Lower lobe of right lung (tissue), 2 donors: ENCODE measurements around the gene SLC25A21. TPM values are rescaled to one million over a fixed set of nuclear protein-coding genes. Genes with fewer than 3 reads are reported as not detected.
A peak's percentile ranks its signal among the peaks of the same experiment; 100 is the strongest.

Source experiments
- ATAC-seq, 2 donors: fragments of 200-7000 bp; cut with Tn5 transposase; one replicate each; pipeline ENCODE4 v1.9.1; 2020 to 2022; ENCODE audit warnings: mild to moderate bottlenecking in 2 of 2, moderate library complexity in 2 of 2
- DNase-seq: peaks from one replicate; pipeline ENCODE4 v3.0.0-alpha.2; 2020
- H3K27ac ChIP-seq: fragments of 200-600 bp; one replicate; pipeline ENCODE4 v1.8.0; 2022
- H3K27me3 ChIP-seq: fragments of 200-600 bp; one replicate; pipeline ENCODE4 v1.8.0; 2022; ENCODE audit warnings: low read depth
- H3K36me3 ChIP-seq: fragments of 200-600 bp; one replicate; pipeline ENCODE4 v1.8.0; 2022; ENCODE audit warnings: mild to moderate bottlenecking
- H3K4me1 ChIP-seq: fragments of 200-600 bp; one replicate; pipeline ENCODE4 v1.8.0; 2022
- H3K4me3 ChIP-seq: fragments of 200-600 bp; one replicate; pipeline ENCODE4 v1.8.0; 2022; ENCODE audit warnings: mild to moderate bottlenecking
- H3K9me3 ChIP-seq: fragments of 200-600 bp; one replicate; pipeline ENCODE4 v1.8.0; 2022
- intact Hi-C: fragments of 100-400 bp; cut with DNase I; formaldehyde crosslinking; loops from one replicate; pipeline ENCODE4 v1.11.0; 2022
- total RNA-seq: library from RNA; stranded (reverse); fragmentation: NEBNext Ultra II Directional; extraction: Animal tissue kit (Norgen Biotek cat#: 25700); gene quantifications from one replicate; pipeline ENCODE4 v1.2.1, GENCODE V29; 2021
- TF ChIP-seq, protein P1 (sequence below): fragments of 200-600 bp; IDR thresholded peaks from one replicate; pipeline ENCODE4 v1.8.0; 2022; ENCODE audit warnings: antibody characterized with exemption, mild to moderate bottlenecking
- donor health status: DM: no; HTN: yes; CAD: no; lungs with severe emphysema.

Gene SLC25A21
- total RNA-seq, 1 donor from 2014 or later, result 0.38 TPM

DNA sequence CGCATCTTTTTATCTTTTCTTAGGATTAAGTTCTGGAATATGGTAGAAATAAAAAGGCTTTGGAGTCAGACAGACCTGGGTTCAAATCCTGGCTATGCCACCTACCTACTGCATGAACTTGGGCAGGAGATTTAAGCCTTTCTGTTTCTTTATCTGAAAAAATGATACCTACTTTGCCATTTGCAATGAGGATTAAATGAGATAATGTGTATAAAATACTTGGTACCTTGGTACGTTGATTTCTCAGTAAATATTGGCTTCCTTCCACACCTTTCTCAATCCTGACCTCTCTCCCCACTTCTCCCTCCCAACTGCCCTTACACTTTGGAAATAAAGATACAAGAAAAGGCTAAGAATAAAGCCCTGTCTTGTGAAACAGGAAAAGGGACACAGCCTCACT, 338.1 kb downstream of the SLC25A21 start:
- Histone ChIP-seq H3K9me3 (no peaks in the 10 kb centered on the region), H3K27ac (no peak overlapping the region), H3K4me3 (no peak overlapping the region), H3K36me3 (no peaks in the 10 kb centered on the region), H3K27me3 (no peaks in the 10 kb centered on the region), H3K4me1 (no peaks in the 10 kb centered on the region)
- intact Hi-C loops, result no loop called here
- DNase-seq, result no peak
- TF ChIP-seq, protein P1, sequence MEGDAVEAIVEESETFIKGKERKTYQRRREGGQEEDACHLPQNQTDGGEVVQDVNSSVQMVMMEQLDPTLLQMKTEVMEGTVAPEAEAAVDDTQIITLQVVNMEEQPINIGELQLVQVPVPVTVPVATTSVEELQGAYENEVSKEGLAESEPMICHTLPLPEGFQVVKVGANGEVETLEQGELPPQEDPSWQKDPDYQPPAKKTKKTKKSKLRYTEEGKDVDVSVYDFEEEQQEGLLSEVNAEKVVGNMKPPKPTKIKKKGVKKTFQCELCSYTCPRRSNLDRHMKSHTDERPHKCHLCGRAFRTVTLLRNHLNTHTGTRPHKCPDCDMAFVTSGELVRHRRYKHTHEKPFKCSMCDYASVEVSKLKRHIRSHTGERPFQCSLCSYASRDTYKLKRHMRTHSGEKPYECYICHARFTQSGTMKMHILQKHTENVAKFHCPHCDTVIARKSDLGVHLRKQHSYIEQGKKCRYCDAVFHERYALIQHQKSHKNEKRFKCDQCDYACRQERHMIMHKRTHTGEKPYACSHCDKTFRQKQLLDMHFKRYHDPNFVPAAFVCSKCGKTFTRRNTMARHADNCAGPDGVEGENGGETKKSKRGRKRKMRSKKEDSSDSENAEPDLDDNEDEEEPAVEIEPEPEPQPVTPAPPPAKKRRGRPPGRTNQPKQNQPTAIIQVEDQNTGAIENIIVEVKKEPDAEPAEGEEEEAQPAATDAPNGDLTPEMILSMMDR, result no peak
- ATAC-seq, result no peak

DNA sequence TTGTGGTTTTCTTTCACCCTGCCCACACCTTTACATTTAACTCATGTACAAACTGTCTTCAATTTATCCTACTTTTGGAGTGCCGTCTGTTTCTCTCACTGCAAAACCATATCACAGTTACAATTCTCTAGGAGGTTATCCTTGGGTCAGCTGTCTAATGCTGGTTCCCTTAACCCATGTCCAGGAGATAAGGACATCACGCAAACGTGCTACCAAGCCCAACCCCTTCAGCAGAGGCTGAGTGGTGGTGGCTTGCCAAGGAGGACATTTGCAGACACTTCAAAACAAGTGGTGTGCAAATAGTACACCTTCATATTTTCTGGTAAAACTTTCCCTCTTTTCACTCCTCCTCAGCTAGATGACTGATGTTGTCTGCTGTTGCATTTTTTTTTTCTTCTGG, 342.9 kb downstream of the SLC25A21 start:
- H3K27me3 ChIP-seq, result no peaks in the 10 kb centered on the region
- ATAC-seq, result peak in 1 of 2 donors; percentile 34

DNA sequence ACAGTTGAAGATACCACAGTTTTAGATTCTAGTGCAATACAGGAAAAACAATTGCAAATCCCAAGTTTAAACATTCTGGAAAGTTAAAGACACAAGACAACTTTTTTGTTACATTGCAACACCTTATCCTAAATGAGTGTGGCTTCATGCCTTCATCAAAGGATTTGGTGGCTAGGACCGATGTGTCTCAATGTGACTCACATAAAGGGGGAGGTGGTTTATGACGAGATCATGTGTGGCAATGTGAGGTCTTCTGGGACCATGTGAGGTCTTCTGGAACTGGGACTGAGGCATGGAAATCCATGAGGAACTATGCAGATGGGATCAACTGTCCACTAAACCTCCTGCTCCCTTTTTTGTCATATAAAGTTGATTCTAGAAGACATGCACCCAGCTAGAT, 344.5 kb downstream of the SLC25A21 start:
- no peak for DNase-seq
- Histone ChIP-seq H3K27ac (no peak overlapping the region), H3K36me3 (no peaks in the 10 kb centered on the region), H3K9me3 (no peaks in the 10 kb centered on the region), H3K27me3 (no peaks in the 10 kb centered on the region), H3K4me3 (no peak overlapping the region), H3K4me1 (no peaks in the 10 kb centered on the region)
- TF ChIP-seq, protein P1, result no peak
- intact Hi-C loops, result no loop called here
- no peak for ATAC-seq

More for the DNA sequence above, 342.9 kb downstream of the SLC25A21 start:
- Histone ChIP-seq H3K9me3 (no peaks in the 10 kb centered on the region), H3K27ac (no peak overlapping the region), H3K36me3 (no peaks in the 10 kb centered on the region), H3K4me3 (no peak overlapping the region), H3K4me1 (no peaks in the 10 kb centered on the region)
- TF ChIP-seq, protein P1, result no peak
- intact Hi-C loops, result no loop called here
- no peak for DNase-seq

DNA sequence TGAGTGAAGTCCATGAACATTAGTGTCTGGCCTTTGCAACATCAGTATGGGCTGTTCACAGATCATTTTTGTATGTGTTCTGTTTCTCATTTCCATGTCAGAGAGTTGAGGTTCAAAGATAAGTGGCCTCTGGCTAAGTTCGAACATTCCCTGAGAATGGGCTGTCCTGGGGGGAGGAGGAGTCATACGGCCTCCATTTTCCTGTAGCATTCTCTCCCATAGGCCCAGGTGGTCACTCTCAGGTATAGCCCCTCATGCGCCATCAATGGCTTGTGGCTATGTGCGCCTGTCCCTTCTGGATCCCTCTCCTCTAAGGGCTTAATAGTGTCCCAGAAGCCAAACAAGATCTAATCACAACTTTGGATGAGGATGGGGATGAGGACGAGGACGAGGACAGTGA, 345.8 kb downstream of the SLC25A21 start:
- Histone ChIP-seq H3K27me3 (no peaks in the 10 kb centered on the region), H3K36me3 (no peaks in the 10 kb centered on the region), H3K9me3 (no peaks in the 10 kb centered on the region), H3K4me3 (no peak overlapping the region), H3K4me1 (no peaks in the 10 kb centered on the region), H3K27ac (no peak overlapping the region)
- TF ChIP-seq, protein P1, result no peak
- DNase-seq, result no peak
- intact Hi-C loops, result no loop called here
- ATAC-seq, result no peak

DNA sequence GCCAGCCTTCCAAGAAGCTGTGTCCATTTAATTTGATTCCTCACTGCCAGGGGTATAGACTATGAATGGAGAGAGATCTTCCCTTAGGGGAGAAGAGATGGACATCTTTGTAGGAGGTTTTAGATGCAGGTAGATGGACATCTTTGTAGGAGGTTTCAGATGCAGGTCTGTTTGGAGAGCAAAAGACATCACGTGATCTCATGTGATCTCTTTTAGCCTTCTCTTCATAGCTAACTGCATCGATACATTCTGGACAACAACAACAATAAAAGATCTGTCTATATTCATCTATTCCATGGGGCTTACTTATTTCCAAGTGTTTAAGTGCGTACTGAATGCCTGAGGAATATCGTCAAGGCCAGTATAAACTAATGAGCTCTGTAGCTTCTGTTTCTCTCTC, 347.6 kb downstream of the SLC25A21 start:
- Histone ChIP-seq H3K36me3 (no peaks in the 10 kb centered on the region), H3K27ac (no peak overlapping the region), H3K4me3 (no peak overlapping the region), H3K27me3 (no peaks in the 10 kb centered on the region), H3K9me3 (no peaks in the 10 kb centered on the region), H3K4me1 (no peaks in the 10 kb centered on the region)
- ATAC-seq, result no peak
- no peak for DNase-seq
- intact Hi-C loops, result no loop called here
- TF ChIP-seq, protein P1, result no peak

DNA sequence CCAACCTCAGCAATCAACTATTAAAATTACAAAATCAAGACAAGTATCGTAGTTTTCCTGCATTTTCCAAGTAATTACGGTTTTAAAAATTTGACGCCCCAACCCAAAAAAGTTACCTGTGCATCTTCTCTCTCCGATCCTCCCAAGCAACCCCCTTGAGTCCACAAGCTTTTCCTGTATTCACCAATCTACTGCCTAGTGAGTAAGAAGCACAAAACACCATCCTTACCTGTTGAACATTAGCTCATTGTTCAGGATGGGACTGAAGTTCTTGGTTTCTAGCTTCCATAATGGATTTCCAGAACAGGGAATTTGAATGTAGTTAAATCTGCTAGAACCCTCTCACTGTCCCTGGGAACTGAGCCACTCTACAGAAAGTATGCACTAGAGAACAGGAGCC, 348.8 kb downstream of the SLC25A21 start:
- DNase-seq (no peak), ATAC-seq (no peak)
- Histone ChIP-seq H3K4me1 (no peaks in the 10 kb centered on the region), H3K9me3 (no peaks in the 10 kb centered on the region), H3K36me3 (no peaks in the 10 kb centered on the region), H3K27me3 (no peaks in the 10 kb centered on the region), H3K27ac (no peak overlapping the region), H3K4me3 (no peak overlapping the region)
- TF ChIP-seq, protein P1, result no peak
- intact Hi-C loops, result no loop called here
